Neural progenitor cell (in vitro differentiated cells): Measurements from ENCODE around the gene CDK17. TPM values are rescaled to one million over a fixed set of nuclear protein-coding genes. Genes with fewer than 3 reads are reported as not detected.

Source experiments
- DNase-seq: peaks from one replicate; pipeline ENCODE4 v3.0.0-alpha.2; 2016; ENCODE audit warnings: low spot score
- H2AFZ ChIP-seq: fragments of 200-600 bp; sonication (generic); replicated peaks from 2 replicates; pipeline ENCODE4 v1.6.1; 2016; ENCODE audit warnings: antibody characterized with exemption
- H3F3A ChIP-seq: fragments of 200-600 bp; sonication (generic); 2 replicates; pipeline ENCODE4 v1.6.1; 2016; ENCODE audit warnings: antibody characterized with exemption, low read depth
- H3K27ac ChIP-seq: fragments of 200-600 bp; sonication (generic); 2 replicates; pipeline ENCODE4 v1.5.1; 2016; ENCODE audit warnings: mild to moderate bottlenecking
- H3K27me3 ChIP-seq: fragments of 200-600 bp; sonication (generic); 2 replicates; pipeline ENCODE4 v1.6.1; 2016; ENCODE audit warnings: mild to moderate bottlenecking, moderate library complexity
- H3K36me3 ChIP-seq: fragments of 200-600 bp; sonication (generic); 2 replicates; pipeline ENCODE4 v1.5.1; 2016
- H3K4me1 ChIP-seq: fragments of 200-600 bp; sonication (generic); 2 replicates; pipeline ENCODE4 v1.6.1; 2016; ENCODE audit warnings: mixed run types
- H3K4me2 ChIP-seq: fragments of 200-600 bp; sonication (generic); 2 replicates; pipeline ENCODE4 v1.6.1; 2016
- H3K4me3 ChIP-seq: fragments of 200-600 bp; sonication (generic); 2 replicates; pipeline ENCODE4 v1.5.1; 2016
- H3K79me2 ChIP-seq: fragments of 200-600 bp; sonication (generic); 2 replicates; pipeline ENCODE4 v1.6.1; 2016; ENCODE audit warnings: low read depth
- H3K9ac ChIP-seq: fragments of 200-600 bp; sonication (generic); 2 replicates; pipeline ENCODE4 v1.6.1; 2016
- H3K9me3 ChIP-seq: fragments of 200-600 bp; sonication (generic); 2 replicates; pipeline ENCODE4 v1.5.1; 2016; ENCODE audit warnings: low read depth
- H4K20me1 ChIP-seq: fragments of 200-600 bp; sonication (generic); 2 replicates; pipeline ENCODE4 v1.6.1; 2016; ENCODE audit warnings: low read depth
- H3K27ac Mint-ChIP-seq: 3 replicates; pipeline ENCODE4 v1.8.0; 2021; ENCODE audit warnings: mixed read lengths
- H3K27me3 Mint-ChIP-seq: 2 replicates; pipeline ENCODE4 v1.8.0; 2022; ENCODE audit warnings: low read depth, mild to moderate bottlenecking, inconsistent platforms, moderate library complexity, mixed read lengths; ENCODE audit not compliant: insufficient read depth
- H3K36me3 Mint-ChIP-seq: 3 replicates; pipeline ENCODE4 v1.8.0; 2021; ENCODE audit warnings: mixed read lengths
- H3K4me1 Mint-ChIP-seq: 3 replicates; pipeline ENCODE4 v1.8.0; 2021; ENCODE audit warnings: mixed read lengths
- H3K4me3 Mint-ChIP-seq: 3 replicates; pipeline ENCODE4 v1.8.0; 2021; ENCODE audit warnings: mild to moderate bottlenecking, moderate library complexity, mixed read lengths
- H3K9me3 Mint-ChIP-seq: 3 replicates; pipeline ENCODE4 v1.8.0; 2020; ENCODE audit warnings: mixed read lengths
- CTCF ChIP-seq: fragments of 200-600 bp; sonication (generic); IDR thresholded peaks from 2 replicates; pipeline ENCODE4 v1.5.1; 2017; ENCODE audit warnings: antibody characterized with exemption, mild to moderate bottlenecking
- EZH2 ChIP-seq: fragments of 200-600 bp; sonication (generic); IDR thresholded peaks from 2 replicates; pipeline ENCODE4 v1.6.1; 2017; ENCODE audit warnings: antibody characterized with exemption, mild to moderate bottlenecking, moderate library complexity
- EZH2phosphoT487 ChIP-seq: fragments of 200-600 bp; sonication (generic); IDR thresholded peaks from 2 replicates; pipeline ENCODE4 v1.6.1; 2017; ENCODE audit warnings: antibody characterized with exemption
- total RNA-seq: library from RNA; depleted of rRNA; stranded (reverse); fragments of >200 nt; gene quantifications from 2 replicates; pipeline ENCODE4 v1.2.3, GENCODE V29; 2015; ENCODE audit warnings: low replicate concordance

The CDK17 gene
- total RNA-seq, 1 donor from 2014 or later: 61.2 TPM

- no peak overlapping the region for H3K4me3 Mint-ChIP-seq
Observed at GRCh38 chr12:96392397-96392796, 7.8 kb downstream of the CDK17 start.

GRCh38 chr12:96387981-96388380 is 12.3 kb downstream of the CDK17 start:
- H3K4me1 ChIP-seq: no peaks in the 10 kb centered on the region
- no peaks in the 10 kb centered on the region for H3K9me3 ChIP-seq
- H3F3A ChIP-seq: no peaks in the 10 kb centered on the region
- no peak overlapping the region for H3K27ac ChIP-seq
- no peak overlapping the region for H3K9ac ChIP-seq
- no peak for TF ChIP-seq EZH2
- TF ChIP-seq EZH2phosphoT487: no peak
- TF ChIP-seq CTCF: no peak
- no peak overlapping the region for H3K4me3 Mint-ChIP-seq
- no peak overlapping the region for H3K4me2 ChIP-seq
- H3K4me3 ChIP-seq: no peak overlapping the region
- H3K9me3 Mint-ChIP-seq: peaks cover 30% of the 10 kb centered on the region
- H3K27me3 ChIP-seq: no peaks in the 10 kb centered on the region
- peaks cover 2% of the 10 kb centered on the region for H3K27me3 Mint-ChIP-seq
- H3K4me1 Mint-ChIP-seq: peaks cover 2% of the 10 kb centered on the region
- H3K36me3 Mint-ChIP-seq: peaks cover 35% of the 10 kb centered on the region
- no peak for DNase-seq
- H3K36me3 ChIP-seq: no peaks in the 10 kb centered on the region
- no peak overlapping the region for H3K27ac Mint-ChIP-seq
- H3K79me2 ChIP-seq: peaks cover 100% of the 10 kb centered on the region
- H4K20me1 ChIP-seq: peaks cover 13% of the 10 kb centered on the region
- no peak overlapping the region for H2AFZ ChIP-seq

More at GRCh38 chr12:96392397-96392796, 7.8 kb downstream of the CDK17 start:
- no peak for TF ChIP-seq EZH2
- no peak for TF ChIP-seq EZH2phosphoT487
- no peak for TF ChIP-seq CTCF
- Mint-ChIP-seq H3K9me3 (peaks cover 16% of the 10 kb centered on the region), H3K4me1 (peaks cover 13% of the 10 kb centered on the region), H3K27ac (peak overlapping the region; percentile 65), H3K36me3 (peaks cover 21% of the 10 kb centered on the region), H3K27me3 (no peaks in the 10 kb centered on the region)
- H3K79me2 ChIP-seq: peaks cover 100% of the 10 kb centered on the region
- no peak overlapping the region for H3K4me2 ChIP-seq
- peaks cover 16% of the 10 kb centered on the region for H3K4me1 ChIP-seq
- H3F3A ChIP-seq: no peaks in the 10 kb centered on the region
- H3K9me3 ChIP-seq: no peaks in the 10 kb centered on the region
- H3K4me3 ChIP-seq: no peak overlapping the region
- H2AFZ ChIP-seq: no peak overlapping the region
- H3K27ac ChIP-seq: no peak overlapping the region
- H3K9ac ChIP-seq: no peak overlapping the region
- H3K27me3 ChIP-seq: no peaks in the 10 kb centered on the region
- no peaks in the 10 kb centered on the region for H3K36me3 ChIP-seq
- H4K20me1 ChIP-seq: peaks cover 47% of the 10 kb centered on the region
- DNase-seq: no peak

- DNase-seq: no peak
- H4K20me1 ChIP-seq: peaks cover 9% of the 10 kb centered on the region
Observed at GRCh38 chr12:96386794-96387193, 13.4 kb downstream of the CDK17 start.

More at GRCh38 chr12:96386794-96387193, 13.4 kb downstream of the CDK17 start:
- no peak overlapping the region for H3K4me2 ChIP-seq
- peaks cover 100% of the 10 kb centered on the region for H3K79me2 ChIP-seq
- no peaks in the 10 kb centered on the region for H3K27me3 ChIP-seq
- Mint-ChIP-seq H3K27me3 (peaks cover 2% of the 10 kb centered on the region), H3K27ac (no peak overlapping the region), H3K9me3 (peaks cover 40% of the 10 kb centered on the region), H3K36me3 (peaks cover 35% of the 10 kb centered on the region), H3K4me1 (no peaks in the 10 kb centered on the region), H3K4me3 (no peak overlapping the region)
- no peak overlapping the region for H2AFZ ChIP-seq
- H3K4me3 ChIP-seq: no peak overlapping the region
- no peak overlapping the region for H3K9ac ChIP-seq
- TF ChIP-seq EZH2phosphoT487: no peak
- TF ChIP-seq CTCF: no peak
- no peak for TF ChIP-seq EZH2
- no peaks in the 10 kb centered on the region for H3F3A ChIP-seq
- no peaks in the 10 kb centered on the region for H3K4me1 ChIP-seq
- H3K27ac ChIP-seq: no peak overlapping the region
- H3K9me3 ChIP-seq: no peaks in the 10 kb centered on the region
- H3K36me3 ChIP-seq: no peaks in the 10 kb centered on the region
